K562 (cell line): ENCODE results near the gene HMG20B. TPM values are rescaled to one million over a fixed set of nuclear protein-coding genes. Genes with fewer than 3 reads are reported as not detected.

Source experiments
- ATAC-seq: fragments of 200-7000 bp; cut with Tn5 transposase; 3 replicates; pipeline ENCODE4 v1.9.1; 2020; ENCODE audit warnings: moderate library complexity
- BruUV-seq: library from RNA; stranded (reverse); fragments of 400-500 nt; replicated peaks from 2 replicates; lab custom pipeline; 2021; lab: Mats Ljungman, UMichigan
- CTCF ChIA-PET: fragments of 300-600 bp; formaldehyde crosslinking; extraction: SDS; loops from one replicate; lab custom pipeline; 2021; ENCODE audit warnings: low intra/inter-chr PET ratio; lab: Yijun Ruan, JAX
- POLR2A ChIA-PET: fragments of 300-600, 350-650 bp; sonication (Branson Sonifier 250); formaldehyde crosslinking; extraction: SDS; loops from one replicate; lab custom pipeline; 2021; ENCODE audit warnings: antibody characterized with exemption, inconsistent platforms; lab: Yijun Ruan, JAX
- DNase-seq, 4 experiments: peaks; one replicate each; pipeline versions ENCODE4 v3.0.0 to v3.0.0-alpha.2; 2011 to 2018; ENCODE audit warnings: low spot score in 3 of 4, mixed read lengths in 3 of 4; ENCODE audit errors: extremely low read depth in 1 of 4
- FAIRE-seq: peaks from 2 replicates; lab custom pipeline; 2011; peaks lifted over from hg19 to GRCh38; lab: Jason Lieb, UNC
- H2AFZ ChIP-seq: 2 replicates; pipeline ENCODE4 v1.6.0; 2011; ENCODE audit warnings: low read depth, low read length, control low read depth, inconsistent platforms
- H3K27ac ChIP-seq: fragments of 200-600 bp; 3 replicates; pipeline ENCODE4 v1.8.0; 2011; ENCODE audit warnings: low read depth, mild to moderate bottlenecking, control low read depth, inconsistent platforms, low read length, moderate library complexity, mixed read lengths; ENCODE audit errors: extremely low read depth
- H3K27me3 ChIP-seq, 2 experiments: fragments of 300-600 bp in 1 of 2; 2 replicates in 1 of 2; 3 replicates in 1 of 2; pipeline versions ENCODE4 v1.6.0 to v1.8.0; 2011; ENCODE audit warnings: inconsistent platforms in 2 of 2, low read length in 2 of 2, mild to moderate bottlenecking in 1 of 2, mixed read lengths in 1 of 2, moderate library complexity in 1 of 2; ENCODE audit not compliant: control insufficient read depth in 2 of 2, insufficient read depth in 2 of 2
- H3K36me3 ChIP-seq: fragments of 300-600 bp; 3 replicates; pipeline ENCODE4 v1.8.0; 2011; ENCODE audit warnings: mild to moderate bottlenecking, low read length, inconsistent platforms; ENCODE audit not compliant: control insufficient read depth, insufficient read depth
- H3K4me1 ChIP-seq, 2 experiments: fragments of 200-600 bp in 1 of 2; replicated peaks in 1 of 2; 2 replicates in 1 of 2; 3 replicates in 1 of 2; pipeline versions ENCODE4 v1.5.1 to v1.8.0; 2011; ENCODE audit warnings: inconsistent platforms in 2 of 2, low read length in 2 of 2, mild to moderate bottlenecking in 1 of 2, mixed read lengths in 1 of 2, moderate library complexity in 1 of 2; ENCODE audit not compliant: control insufficient read depth in 2 of 2, insufficient read depth in 2 of 2
- H3K4me2 ChIP-seq: 2 replicates; pipeline ENCODE4 v1.6.1; 2011; ENCODE audit warnings: low read length, control low read depth, inconsistent platforms, mixed read lengths; ENCODE audit not compliant: insufficient read depth
- H3K4me3 ChIP-seq: fragments of 200-600 bp; sonication (generic), shearing (Covaris generic); 2 replicates; pipeline ENCODE4 v1.5.1; 2016; ENCODE audit warnings: control low read depth, inconsistent platforms
- H3K79me2 ChIP-seq: fragments of 200-600 bp; 3 replicates; pipeline ENCODE4 v1.8.0; 2011; ENCODE audit warnings: low read length, inconsistent platforms; ENCODE audit not compliant: control insufficient read depth, insufficient read depth
- H3K9ac ChIP-seq, 2 experiments: 2 replicates each; pipeline versions ENCODE4 v1.6.0 to v1.6.1; 2011; ENCODE audit warnings: low read depth in 2 of 2, low read length in 2 of 2, control low read depth in 1 of 2, inconsistent platforms in 1 of 2, mild to moderate bottlenecking in 1 of 2, mixed read lengths in 1 of 2; ENCODE audit not compliant: insufficient read depth in 1 of 2
- H3K9me1 ChIP-seq: one replicate; pipeline ENCODE4 v1.6.0; 2011; ENCODE audit warnings: inconsistent platforms, mild to moderate bottlenecking, low read length, moderate library complexity; ENCODE audit not compliant: control insufficient read depth, insufficient read depth
- H3K9me3 ChIP-seq: replicated peaks from 2 replicates; pipeline ENCODE4 v1.5.1; 2011; ENCODE audit warnings: low read depth, low read length, inconsistent platforms; ENCODE audit not compliant: control insufficient read depth, insufficient read depth
- H4K20me1 ChIP-seq: replicated peaks from 2 replicates; pipeline ENCODE4 v1.6.1; 2011; ENCODE audit warnings: low read length, inconsistent platforms, mixed read lengths; ENCODE audit not compliant: control insufficient read depth, insufficient read depth
- E4F1 ChIP-seq: fragments of 250-450 bp; sonication (Bioruptor Pico); IDR thresholded peaks from 2 replicates; pipeline ENCODE4 v1.5.0; 2021; ENCODE audit warnings: mild to moderate bottlenecking, borderline replicate concordance
- HEY1 ChIP-seq: fragments of 250-450 bp; sonication (Bioruptor Pico); IDR thresholded peaks from 2 replicates; pipeline ENCODE4 v1.5.0; 2020; ENCODE audit warnings: mild to moderate bottlenecking, moderate library complexity, borderline replicate concordance
- MAFF ChIP-seq: IDR thresholded peaks from 2 replicates; pipeline ENCODE4 v1.6.1; 2012; ENCODE audit warnings: low read length, improper control_type of control experiment
- PCBP1 ChIP-seq: fragments of 200-400 bp; formaldehyde crosslinking; IDR thresholded peaks from 2 replicates; pipeline ENCODE4 v1.6.1; 2018; ENCODE audit warnings: mild to moderate bottlenecking, low read depth, low read length; ENCODE audit not compliant: poor library complexity, severe bottlenecking
- POLR3A ChIP-seq: IDR thresholded peaks from 2 replicates; pipeline ENCODE4 v1.6.1; 2011; ENCODE audit warnings: borderline replicate concordance, mild to moderate bottlenecking, moderate library complexity; ENCODE audit not compliant: insufficient read length, insufficient read depth; ENCODE audit errors: extremely low read depth
- SAFB2 ChIP-seq: fragments of 200-400 bp; formaldehyde crosslinking; IDR thresholded peaks from 2 replicates; pipeline ENCODE4 v1.6.1; 2018; ENCODE audit warnings: borderline replicate concordance, low read length, low read depth, moderate library complexity; ENCODE audit not compliant: severe bottlenecking
- STAG1 ChIP-seq: sonication (generic); formaldehyde crosslinking; IDR thresholded peaks from 2 replicates; pipeline ENCODE4 v1.5.0; 2020; ENCODE audit warnings: missing genetic modification reagents, borderline replicate concordance
- TEAD1 ChIP-seq, 2 experiments: fragments of 450-650 bp in 1 of 2; sonication (generic) in 1 of 2; formaldehyde crosslinking; IDR thresholded peaks; 2 replicates each; pipeline versions ENCODE4 v1.4.0 to v1.8.0; 2020 to 2022; ENCODE audit warnings: mild to moderate bottlenecking in 2 of 2, missing genetic modification reagents in 1 of 2
- ZNF518B ChIP-seq: fragments of 250-450 bp; sonication (Bioruptor Pico); IDR thresholded peaks from 2 replicates; pipeline ENCODE4 v1.5.0; 2021; ENCODE audit warnings: mild to moderate bottlenecking, moderate library complexity
- ZNF639 ChIP-seq, 2 experiments: fragments of 200-800 bp in 1 of 2; sonication (Bioruptor generic) in 1 of 2; sonication (generic) in 1 of 2; formaldehyde crosslinking in 1 of 2; IDR thresholded peaks in 1 of 2; conservative IDR thresholded peaks in 1 of 2; 2 replicates each; pipeline versions ENCODE4 v1.5.0 to v1.6.1; 2016 to 2020; ENCODE audit warnings: missing compliant biosample characterization in 1 of 2, missing genetic modification characterization in 1 of 2, missing genetic modification reagents in 1 of 2
- ZNF699 ChIP-seq: fragments of 250-450 bp; sonication (Bioruptor Pico); IDR thresholded peaks from 2 replicates; pipeline ENCODE4 v1.8.0; 2021; ENCODE audit warnings: mild to moderate bottlenecking, moderate library complexity; ENCODE audit not compliant: insufficient replicate concordance
- ZNF79 ChIP-seq: fragments of 250-450 bp; sonication (Bioruptor Pico); IDR thresholded peaks from 2 replicates; pipeline ENCODE4 v1.4.0; 2020; ENCODE audit warnings: low read depth, mild to moderate bottlenecking, moderate library complexity
- WGBS: fragments of 100-300 bp; shearing (Covaris generic); methylation state at CpG from one replicate; pipeline ENCODE4 v1.1.6; 2016; ENCODE audit warnings: low coverage, mixed read lengths; ENCODE audit not compliant: insufficient coverage; ENCODE audit errors: missing lambda C conversion rate; 5-methylcytosine and 5-hydroxymethylcytosine counted together
- in situ Hi-C: fragments of 300-500 bp; cut with MboI; formaldehyde crosslinking; loops from 4 replicates; pipeline ENCODE4 v1.15.0; 2018; ENCODE audit warnings: inconsistent platforms, mixed read lengths
- intact Hi-C: fragments of 100-400 bp; cut with micrococcal nuclease; formaldehyde crosslinking; loops from 2 replicates; pipeline ENCODE4 v1.14.2; 2022
- polyA plus RNA-seq, 8 experiments: library from polyadenylated mRNA; depleted of rRNA in 4 of 8; stranded (reverse) in 5 of 8; unstranded in 3 of 8; fragments of >200 nt; fragmentation: Nextera tagmentation in 2 of 8; fragmentation: Illumina TruSeq in 1 of 8; extraction: Ambion mirVana in 2 of 8; extraction: Trizol in 1 of 8; gene quantifications; 2 replicates each; pipeline versions ENCODE4 v1.2.1 to v1.2.3, GENCODE V29; 2011 to 2014; ENCODE audit warnings: inconsistent platforms in 1 of 8, missing spikeins in 1 of 8
- total RNA-seq, 7 experiments: library from RNA; depleted of rRNA in 6 of 7; stranded (reverse); fragments of >200 nt in 6 of 7; fragmentation: Illumina TruSeq in 2 of 7; extraction: Trizol in 2 of 7; gene quantifications; 2 replicates each; pipeline versions ENCODE4 v1.2.1 to v1.2.3, GENCODE V29; 2011 to 2021; ENCODE audit warnings: low replicate concordance in 1 of 7

The HMG20B gene
- total and polyA plus RNA-seq, 9 of the 15 experiments (the other 6 are each of a cell fraction or from before 2014, with no cell fraction given): 0.35 to 172 (median 38.6) TPM

DNA sequence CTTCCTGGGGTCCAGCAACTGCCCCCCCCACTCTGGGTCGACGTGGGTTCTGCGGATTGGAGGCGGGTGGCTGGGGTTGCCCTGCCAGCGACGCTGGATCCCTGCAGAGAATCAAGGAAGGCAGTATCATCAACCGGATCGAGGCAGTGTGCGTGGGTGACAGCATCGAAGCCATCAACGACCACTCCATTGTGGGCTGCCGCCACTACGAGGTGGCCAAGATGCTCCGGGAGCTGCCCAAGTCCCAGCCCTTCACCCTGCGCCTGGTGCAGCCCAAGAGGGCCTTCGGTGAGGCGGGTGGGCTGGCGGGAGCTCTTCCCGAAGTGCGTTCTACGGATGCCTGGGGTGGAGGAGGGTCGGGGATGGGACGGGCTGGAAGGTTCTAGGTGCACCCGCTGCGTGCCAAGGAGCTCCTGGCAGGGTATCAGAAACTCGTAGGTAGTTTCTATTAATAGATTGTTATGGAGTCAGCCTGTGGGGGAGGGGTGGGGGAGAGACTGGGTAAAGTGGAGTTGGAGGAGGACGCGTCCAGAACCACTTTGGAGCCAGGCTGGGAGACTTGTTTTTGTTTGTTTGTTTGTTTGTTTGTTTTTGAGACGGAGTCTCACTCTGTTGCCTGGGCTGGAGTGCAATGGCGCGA is 14.1 kb downstream of the HMG20B start:
- Histone ChIP-seq H3K4me1 (peaks cover 0 to 26% of the 10 kb centered on the region in 2 experiments; a peak in 2 of 5 replicates), H3K27me3 (no peaks in the 10 kb centered on the region), H2AFZ (no peak overlapping the region), H3K9me3 (peaks cover 10% of the 10 kb centered on the region; the same call in 1 of the 2 replicates), H3K4me2 (no peak overlapping the region), H4K20me1 (no peaks in the 10 kb centered on the region), H3K36me3 (no peaks in the 10 kb centered on the region), H3K9me1 (no peaks in the 10 kb centered on the region), H3K27ac (no peak overlapping the region), H3K4me3 (no peak overlapping the region), H3K9ac (0 out of 4 replicates have a peak overlapping the region, but pooled peaks of 1 of the 2 experiments have one; percentile 20), H3K79me2 (no peaks in the 10 kb centered on the region)
- 81% methylated on average over 14 of the region's 31 CpGs for WGBS
- ChIA-PET POLR2A (interaction anchor here (0.7 to 1.3 kb wide), 2 partner anchors 10 to 1740 kb away, joined by 3 read pairs; no protein-coding TSS in a partner anchor), CTCF (interaction anchor here (0.6 kb wide), 2 partner anchors 46 to 119 kb away, joined by 3 read pairs; no protein-coding TSS in a partner anchor)
- FAIRE-seq (no peak), ATAC-seq (no peak), DNase-seq (no peak)
- intact Hi-C loops: loop anchor here (1.0 kb wide), 1 partner anchor 31 kb away; no protein-coding TSS in a partner anchor
- BruUV-seq: no TSS peak
- in situ Hi-C loops: no loop called here
- TF ChIP-seq PCBP1 (no peak), ZNF79 (CRISPR knock-in tag) (no peak), SAFB2 (no peak), POLR3A (no peak), MAFF (no peak), TEAD1 (CRISPR knock-in tag; IDR thresholded peaks at IDR 0.05) (no peak), STAG1 (CRISPR knock-in tag) (no peak), ZNF699 (no peak), ZNF518B (CRISPR knock-in tag) (no peak), E4F1 (no peak), HEY1 (CRISPR knock-in tag) (no peak), ZNF639 (CRISPR knock-in tag; conservative IDR thresholded peaks at IDR 0.05 in 1 of 2, IDR thresholded peaks at IDR 0.05 in 1 of 2) (0 out of 4 replicates have a peak, but pooled peaks of 1 of the 2 experiments have one; percentile 6)
